Left kidney (tissue), 2 donors: ENCODE measurements around the gene CRIP2. TPM values are rescaled to one million over a fixed set of nuclear protein-coding genes. Genes with fewer than 3 reads are reported as not detected.

Source experiments
- DNase-seq: peaks from one replicate; pipeline ENCODE4 v3.0.0-alpha.2; 2013
- polyA plus RNA-seq: library from polyadenylated mRNA; unstranded; fragments of 120-200 nt; gene quantifications from one replicate; pipeline ENCODE4 v1.2.1, GENCODE V29; 2013; ENCODE audit not compliant: insufficient read length

The CRIP2 gene
- polyA plus RNA-seq, 1 donor, result 87.4 TPM

- DNase-seq, result no peak
These were observed 32.5 kb upstream of the CRIP2 start for GRCh38 chr14:105442125-105442524.

DNA sequence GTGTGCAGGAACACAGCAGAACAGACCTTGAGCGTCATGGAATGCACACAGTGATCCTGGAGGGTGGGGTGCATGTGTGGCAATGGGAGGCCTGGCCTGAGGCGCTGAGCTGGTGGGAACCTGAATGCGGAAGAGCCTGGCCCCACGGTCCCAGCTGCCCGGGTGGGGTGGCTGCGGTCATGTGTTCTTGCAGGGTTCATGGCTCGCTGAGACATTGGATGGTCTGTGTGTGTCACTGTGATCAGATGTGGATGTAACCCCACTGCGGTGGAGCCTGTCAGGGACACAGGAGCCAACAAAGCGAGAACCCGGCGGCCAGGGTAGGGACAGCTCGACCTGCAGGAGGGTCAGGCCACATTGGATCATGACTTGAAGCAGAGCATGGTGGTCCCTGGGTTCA, 31.8 kb upstream of the CRIP2 start:
- DNase-seq, result no peak

DNA sequence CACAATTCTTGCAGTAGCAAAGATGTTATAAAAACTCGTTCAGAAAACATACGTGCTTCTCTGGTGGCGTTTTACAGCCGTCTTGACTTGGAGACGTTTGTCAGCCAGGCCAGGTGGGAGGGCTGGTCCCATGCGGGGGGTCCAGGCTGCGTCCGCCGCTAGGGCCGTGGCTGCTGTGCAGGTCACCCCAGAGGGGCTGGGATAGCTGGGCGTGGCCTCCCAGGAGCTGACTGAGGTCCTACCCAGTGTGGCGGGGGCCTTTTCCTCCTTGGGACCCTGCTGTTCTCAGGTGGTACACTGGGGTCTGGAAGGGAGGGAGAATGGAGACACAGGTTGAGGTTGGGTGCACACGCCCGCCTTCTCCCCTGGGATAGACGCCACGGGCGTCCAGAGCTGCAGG, 29.8 kb upstream of the CRIP2 start:
- DNase-seq, result no peak

- no peak for DNase-seq
These were observed 29.3 kb upstream of the CRIP2 start for GRCh38 chr14:105445290-105445689.

DNA sequence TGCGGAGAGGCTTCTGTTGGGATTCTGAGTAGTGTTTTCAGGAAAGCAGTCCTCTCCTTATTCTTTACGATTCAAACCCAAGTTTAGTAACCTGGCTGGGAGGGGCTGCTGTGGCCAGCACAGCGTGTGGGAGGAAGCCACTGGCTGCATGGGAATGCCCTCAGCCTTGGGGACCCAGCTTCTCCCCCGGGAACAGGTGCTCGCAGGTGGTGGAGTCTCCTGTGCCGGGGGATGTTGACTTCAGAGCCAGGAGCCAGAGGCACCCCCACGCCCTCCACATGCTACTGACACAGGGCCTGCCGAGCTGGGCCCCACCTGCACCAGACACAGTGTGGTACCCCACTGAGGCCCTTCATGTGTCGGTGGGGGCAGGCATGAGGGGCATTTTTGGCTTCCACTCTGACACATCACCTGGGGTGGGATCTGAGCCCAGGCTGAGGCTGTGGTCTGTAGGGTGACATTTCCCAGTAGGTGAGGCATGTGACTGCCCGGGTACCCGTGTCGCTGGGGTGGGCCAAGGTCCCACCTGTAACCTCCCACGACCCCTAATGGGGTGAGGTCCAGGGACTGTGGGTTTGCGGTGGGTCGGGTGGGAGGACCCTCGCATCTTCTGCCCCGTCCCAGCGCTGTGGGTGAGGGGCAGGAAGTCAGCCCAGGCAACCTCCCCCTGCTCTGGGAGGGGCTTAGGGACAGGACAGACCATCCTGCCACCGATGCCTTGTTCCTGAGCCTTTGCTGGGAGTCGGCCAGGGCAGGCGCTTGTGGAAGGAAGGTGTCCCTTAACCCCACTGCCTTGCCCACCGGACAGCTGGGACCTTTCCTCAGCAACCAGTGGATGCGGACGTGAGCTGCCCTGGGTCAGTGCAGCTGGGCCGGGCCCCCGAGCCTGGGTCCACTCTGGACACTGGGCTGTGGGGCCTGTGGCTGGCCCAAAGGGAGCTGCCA, 28.4 kb upstream of the CRIP2 start:
- no peak for DNase-seq

- DNase-seq, result no peak
These were observed 27.6 kb upstream of the CRIP2 start for GRCh38 chr14:105446971-105447370.

- DNase-seq, result no peak
These were observed 26.7 kb upstream of the CRIP2 start for GRCh38 chr14:105447651-105448640.

DNA sequence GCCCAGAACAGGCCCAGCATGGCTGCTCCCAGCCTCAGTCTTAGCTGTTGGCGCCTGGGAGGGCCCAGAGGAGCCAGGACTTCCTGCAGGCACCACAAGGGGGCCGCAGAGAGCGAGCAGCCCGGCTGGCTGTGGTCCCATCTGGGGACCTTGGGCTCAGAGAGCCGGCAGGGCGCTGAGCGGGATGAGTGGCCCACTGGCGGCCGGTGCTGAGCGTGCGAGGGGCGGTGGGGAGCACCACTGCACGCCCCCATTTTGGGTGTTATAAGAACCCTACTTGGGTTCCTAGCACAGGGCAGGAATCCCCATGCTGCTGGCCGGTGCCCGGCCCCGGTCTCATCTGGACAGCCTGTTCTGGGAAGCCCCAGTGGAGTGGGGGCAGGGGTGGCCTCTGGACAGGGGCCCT, 25.9 kb upstream of the CRIP2 start:
- DNase-seq, result peak; percentile 53

DNA sequence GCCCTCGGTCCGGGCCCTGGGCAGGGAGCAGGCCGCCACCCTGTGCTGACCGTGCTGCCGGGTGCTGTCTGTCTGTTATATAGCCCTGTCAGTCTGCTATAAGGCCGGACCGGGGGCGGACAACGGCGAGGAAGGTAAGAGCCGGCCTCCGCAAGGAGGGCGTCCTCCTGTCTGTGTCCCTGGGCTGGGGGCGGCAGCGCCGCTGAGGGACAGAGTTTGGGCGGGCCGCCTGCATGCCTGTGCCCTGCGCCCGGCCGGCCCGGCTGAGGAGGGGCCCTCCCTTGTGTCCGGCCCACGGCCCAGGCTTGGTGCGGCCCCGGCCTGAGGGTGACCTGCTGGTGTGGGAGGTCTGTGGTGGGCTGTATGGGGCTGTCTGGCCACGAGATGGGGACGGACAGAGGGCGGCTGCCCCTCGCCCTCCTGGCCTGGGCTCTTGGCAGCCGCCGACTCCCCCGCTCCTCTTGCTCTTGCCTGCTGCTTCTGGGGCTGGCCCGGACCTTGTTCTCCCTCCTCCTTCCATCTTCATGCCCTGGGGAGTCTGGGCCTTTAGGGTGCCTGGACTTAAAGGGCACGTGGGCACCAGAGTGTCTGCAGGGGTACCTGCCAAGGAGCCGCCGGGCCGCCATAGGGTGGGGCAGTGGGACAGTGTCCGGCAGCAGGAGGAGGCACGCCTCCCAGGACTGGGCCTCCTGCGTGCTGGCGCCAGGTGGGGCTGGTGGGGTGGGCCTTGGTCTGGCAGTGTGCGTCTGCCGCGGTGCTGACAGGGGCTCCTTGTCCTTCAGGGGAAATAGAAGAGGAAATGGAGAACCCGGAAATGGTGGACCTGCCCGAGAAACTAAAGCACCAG, 25.1 kb upstream of the CRIP2 start:
- DNase-seq, result no peak

DNA sequence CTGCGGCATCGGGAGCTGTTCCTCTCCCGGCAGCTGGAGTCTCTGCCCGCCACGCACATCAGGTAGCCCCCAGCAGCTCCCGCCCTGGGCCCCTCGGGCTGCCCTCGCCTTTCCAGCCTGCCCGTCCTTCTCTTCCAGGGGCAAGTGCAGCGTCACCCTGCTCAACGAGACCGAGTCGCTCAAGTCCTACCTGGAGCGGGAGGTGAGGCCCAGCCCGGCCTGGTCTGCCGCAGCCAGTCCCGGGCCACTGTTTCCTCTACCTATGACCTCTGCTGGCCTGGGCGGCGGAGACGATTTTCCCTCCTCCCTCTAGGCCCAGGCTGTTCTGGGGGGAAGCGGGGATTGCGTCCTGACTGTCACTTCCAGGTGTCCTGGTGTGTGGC, 24.5 kb upstream of the CRIP2 start:
- no peak for DNase-seq

DNA sequence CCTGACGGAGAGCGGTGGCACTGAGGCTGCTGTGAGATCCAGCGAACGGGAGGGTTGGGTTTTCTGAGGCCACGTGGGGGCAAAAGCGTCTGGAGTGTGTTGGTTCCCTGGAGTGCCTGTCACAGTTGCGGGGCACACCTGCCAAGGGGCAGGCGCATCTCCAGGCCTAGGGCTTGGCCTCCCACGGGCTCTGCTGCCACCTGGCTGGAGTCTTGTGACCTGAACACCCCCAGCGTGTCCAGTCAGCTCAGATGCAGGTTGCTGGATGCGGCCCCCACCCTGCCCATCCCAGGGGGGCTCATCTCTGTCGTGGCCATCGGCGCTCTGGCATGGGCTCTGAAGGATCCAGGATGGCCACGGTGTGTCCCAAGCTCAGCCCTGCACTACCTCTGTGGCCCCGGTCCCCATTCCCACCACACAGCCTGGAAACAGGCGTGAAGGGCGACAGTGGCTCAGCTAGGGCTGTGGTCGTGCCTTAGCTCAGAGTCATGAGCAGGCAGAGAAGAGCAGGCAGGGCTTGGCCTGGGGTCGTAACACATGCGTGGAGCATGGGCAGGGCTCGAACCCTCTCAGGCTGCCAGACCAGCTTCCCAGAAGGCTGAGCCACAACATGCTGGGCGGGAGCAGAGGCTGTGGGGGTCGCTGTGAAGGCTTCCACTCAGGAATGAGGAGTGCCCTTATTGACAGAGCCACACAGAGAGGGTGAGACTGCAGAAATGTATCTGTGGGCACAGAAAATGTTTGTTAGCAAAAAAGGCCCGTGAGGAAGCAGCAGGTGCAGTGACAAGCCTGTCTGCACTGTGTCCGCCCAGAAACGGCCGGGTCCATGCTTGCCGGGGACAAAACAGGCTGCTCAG, 23.5 kb upstream of the CRIP2 start:
- no peak for DNase-seq

GRCh38 chr14:105452963-105453362, 21.7 kb upstream of the CRIP2 start:
- DNase-seq, result no peak

DNA sequence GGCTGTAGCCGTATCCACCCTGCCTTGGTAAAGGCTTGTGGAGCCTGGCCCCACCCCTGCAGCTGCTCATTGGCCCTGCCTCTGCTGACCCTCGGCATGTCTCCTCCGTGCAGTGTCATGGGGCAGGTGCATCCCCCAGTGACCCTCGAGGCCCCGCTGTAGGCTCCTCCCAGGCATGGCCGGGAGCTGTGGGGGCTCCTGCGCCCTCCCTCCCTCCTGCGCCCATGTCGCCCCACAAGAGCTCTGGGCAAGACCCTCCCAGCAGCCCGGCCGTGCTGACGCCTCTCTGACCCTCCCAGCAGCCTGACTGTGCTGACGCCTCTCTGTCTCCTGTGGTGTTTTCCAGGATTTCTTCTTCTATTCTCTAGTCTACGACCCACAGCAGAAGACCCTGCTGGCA, 20.8 kb upstream of the CRIP2 start:
- no peak for DNase-seq

GRCh38 chr14:105455086-105455640, 19.5 kb upstream of the CRIP2 start:
- no peak for DNase-seq

DNA sequence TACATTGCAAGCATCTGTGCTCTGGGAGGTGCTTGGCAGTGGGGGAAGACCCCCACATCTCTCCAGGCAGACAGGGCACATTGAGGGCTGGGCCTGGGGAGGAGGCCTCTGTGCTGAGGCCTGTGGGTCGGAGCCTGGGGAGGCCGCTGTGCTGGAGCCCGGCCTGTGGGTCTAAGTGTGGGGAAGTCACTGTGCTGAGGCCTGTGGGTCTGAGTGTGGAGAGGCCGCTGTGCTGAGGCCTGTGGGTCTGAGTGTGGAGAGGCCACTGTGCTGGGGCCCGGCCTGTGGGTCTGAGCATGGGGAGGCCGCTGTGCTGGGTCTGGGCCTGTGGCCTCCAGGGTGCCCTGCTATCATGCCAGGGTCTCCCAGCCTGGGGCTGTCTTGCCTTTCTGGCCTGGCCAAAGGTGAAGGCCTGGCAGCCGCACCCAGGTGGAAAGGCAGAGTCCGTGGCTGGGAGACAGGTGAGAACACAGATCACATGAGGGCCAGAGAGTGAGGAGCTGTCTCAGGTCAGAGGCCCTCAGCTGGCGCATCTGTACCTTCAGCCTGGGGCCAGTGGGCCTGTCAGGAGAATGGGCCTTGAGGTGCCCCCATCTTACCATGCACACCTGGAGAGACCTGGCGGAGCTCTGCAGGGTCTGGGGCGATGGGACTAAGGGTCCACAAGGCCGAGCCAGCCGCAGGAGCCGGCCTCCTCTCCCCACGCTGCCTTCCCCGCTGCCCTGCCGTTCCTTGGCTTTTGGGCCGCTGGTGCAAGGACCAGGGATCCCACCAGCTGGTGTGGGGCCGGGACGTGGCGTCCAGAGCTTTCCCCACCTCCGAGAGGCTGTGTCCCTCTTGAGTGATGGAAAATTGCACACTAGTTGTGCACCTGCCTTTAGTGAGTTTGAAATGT, 18.6 kb upstream of the CRIP2 start:
- DNase-seq, result no peak

- DNase-seq, result no peak
These were observed 17.6 kb upstream of the CRIP2 start for GRCh38 chr14:105456736-105457617.

DNA sequence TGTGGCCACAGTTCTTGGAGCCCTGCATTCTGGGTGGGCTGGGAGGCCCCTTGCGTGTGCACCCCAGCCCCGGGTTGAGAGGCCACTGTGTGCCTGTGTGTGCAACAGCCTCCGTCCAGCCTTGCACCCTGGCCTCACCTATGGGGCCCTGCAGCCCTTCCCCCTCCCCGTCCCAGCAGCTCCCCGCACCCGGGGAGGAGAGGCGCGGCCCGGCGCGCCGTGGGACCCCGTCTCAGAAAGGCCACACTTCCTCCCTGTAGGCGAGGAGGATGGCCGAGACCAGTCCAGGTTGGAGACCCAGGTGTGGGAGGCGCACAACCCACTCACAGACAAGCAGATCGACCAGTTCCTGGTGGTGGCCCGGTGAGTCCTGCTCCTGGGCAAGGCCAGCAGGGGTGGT, 16.6 kb upstream of the CRIP2 start:
- no peak for DNase-seq

DNA sequence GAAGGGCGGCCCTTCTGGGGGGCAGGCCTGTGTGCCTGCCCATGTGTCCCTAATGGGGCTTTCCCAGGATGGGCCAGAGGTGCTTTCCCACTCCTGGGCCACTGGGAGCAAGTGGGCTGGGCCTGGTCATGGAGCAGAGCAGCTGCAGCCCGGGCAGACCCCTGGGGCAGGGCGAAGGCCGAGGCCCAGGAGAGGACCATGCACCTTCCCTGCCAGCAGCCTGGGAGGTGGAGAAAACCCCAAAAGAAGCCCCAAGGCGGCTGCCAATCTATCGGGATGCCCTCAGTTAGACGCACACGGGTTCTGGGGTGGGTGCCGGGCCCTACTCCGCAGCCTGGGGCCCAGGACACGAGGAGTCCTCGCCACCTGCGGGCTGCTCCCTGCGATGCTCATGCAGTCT, 16.1 kb upstream of the CRIP2 start:
- DNase-seq, result no peak

- no peak for DNase-seq
These were observed 14.5 kb upstream of the CRIP2 start for GRCh38 chr14:105460116-105460515.
